Retinal pigment epithelial cell (primary cell): ENCODE measurements around the gene IFIT5.

Experiments used
- DNase-seq: peaks from one replicate; pipeline ENCODE4 v3.0.0-alpha.2; 2010; ENCODE audit warnings: low read depth
- H3K4me3 ChIP-seq: 2 replicates; pipeline ENCODE4 v1.5.1; 2011; ENCODE audit warnings: mild to moderate bottlenecking, low read length, control low read depth, moderate library complexity
- TF ChIP-seq, protein P1 (sequence below): conservative IDR thresholded peaks from 2 replicates; pipeline ENCODE4 v1.5.1; 2011; ENCODE audit warnings: low read depth, low read length, control low read depth, inconsistent platforms

IFIT5 gene

DNA sequence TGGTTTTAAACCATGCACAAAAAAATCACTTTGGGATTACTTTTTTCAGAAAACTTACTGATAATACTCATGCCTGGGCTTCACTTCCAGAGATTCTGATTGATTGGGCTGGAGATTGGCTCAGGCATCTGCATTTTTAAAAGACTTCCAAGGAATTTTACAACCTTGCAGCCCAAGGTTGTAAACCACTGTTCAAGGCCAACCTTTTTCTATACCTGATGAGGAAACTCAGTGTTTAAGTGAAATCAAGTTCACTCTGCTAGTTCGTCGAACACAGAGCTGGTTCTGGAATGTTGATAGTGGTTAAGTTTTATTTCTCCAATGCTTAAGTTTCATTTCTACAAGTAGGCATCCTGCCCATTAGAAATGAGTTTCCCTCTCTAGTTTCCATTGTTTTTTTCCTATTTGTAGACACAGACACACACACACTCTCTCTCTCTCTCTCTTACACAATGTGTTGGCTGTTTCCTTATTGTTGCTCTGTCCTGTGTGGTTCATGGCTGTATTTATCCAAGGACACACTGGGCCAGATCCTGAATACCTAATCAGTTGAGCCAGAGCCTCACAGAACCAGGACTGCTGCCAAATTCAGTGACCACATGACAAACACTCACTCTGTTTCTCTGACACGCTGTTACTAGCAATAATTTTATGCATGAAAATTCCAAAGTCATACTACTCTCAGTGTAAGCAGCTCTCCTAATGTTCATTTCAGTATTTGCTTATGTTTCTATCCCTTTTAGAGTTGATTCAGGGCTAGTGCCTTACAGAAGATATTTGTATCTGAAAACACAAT lies 40.3 kb upstream of the IFIT5 start:
- no peak overlapping the region for H3K4me3 ChIP-seq
- DNase-seq = peak; percentile 87
- TF ChIP-seq, protein P1, sequence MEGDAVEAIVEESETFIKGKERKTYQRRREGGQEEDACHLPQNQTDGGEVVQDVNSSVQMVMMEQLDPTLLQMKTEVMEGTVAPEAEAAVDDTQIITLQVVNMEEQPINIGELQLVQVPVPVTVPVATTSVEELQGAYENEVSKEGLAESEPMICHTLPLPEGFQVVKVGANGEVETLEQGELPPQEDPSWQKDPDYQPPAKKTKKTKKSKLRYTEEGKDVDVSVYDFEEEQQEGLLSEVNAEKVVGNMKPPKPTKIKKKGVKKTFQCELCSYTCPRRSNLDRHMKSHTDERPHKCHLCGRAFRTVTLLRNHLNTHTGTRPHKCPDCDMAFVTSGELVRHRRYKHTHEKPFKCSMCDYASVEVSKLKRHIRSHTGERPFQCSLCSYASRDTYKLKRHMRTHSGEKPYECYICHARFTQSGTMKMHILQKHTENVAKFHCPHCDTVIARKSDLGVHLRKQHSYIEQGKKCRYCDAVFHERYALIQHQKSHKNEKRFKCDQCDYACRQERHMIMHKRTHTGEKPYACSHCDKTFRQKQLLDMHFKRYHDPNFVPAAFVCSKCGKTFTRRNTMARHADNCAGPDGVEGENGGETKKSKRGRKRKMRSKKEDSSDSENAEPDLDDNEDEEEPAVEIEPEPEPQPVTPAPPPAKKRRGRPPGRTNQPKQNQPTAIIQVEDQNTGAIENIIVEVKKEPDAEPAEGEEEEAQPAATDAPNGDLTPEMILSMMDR = no peak

DNA sequence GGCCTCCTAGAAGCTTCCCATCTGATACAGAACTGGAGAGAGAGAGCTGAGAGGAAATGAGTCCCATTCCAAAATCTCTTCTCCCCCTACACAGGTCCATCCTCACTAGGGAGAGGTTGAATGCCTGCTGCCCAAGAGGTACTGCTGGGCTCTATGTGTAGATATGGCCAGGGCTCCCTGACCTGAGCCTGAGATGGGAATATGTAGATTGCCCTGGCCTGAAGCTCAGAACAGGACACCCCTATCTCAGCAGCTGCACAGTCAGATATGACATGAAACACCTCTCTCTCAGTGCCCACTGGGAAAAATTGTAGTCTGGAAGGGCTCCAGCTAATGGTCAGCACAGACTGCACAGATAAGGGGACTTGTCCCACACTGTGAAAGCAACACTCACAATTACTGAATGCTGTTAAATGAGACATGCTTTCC lies 39.6 kb upstream of the IFIT5 start:
- no peak for DNase-seq
- no peak overlapping the region for H3K4me3 ChIP-seq
- TF ChIP-seq, protein P1 = no peak

DNA sequence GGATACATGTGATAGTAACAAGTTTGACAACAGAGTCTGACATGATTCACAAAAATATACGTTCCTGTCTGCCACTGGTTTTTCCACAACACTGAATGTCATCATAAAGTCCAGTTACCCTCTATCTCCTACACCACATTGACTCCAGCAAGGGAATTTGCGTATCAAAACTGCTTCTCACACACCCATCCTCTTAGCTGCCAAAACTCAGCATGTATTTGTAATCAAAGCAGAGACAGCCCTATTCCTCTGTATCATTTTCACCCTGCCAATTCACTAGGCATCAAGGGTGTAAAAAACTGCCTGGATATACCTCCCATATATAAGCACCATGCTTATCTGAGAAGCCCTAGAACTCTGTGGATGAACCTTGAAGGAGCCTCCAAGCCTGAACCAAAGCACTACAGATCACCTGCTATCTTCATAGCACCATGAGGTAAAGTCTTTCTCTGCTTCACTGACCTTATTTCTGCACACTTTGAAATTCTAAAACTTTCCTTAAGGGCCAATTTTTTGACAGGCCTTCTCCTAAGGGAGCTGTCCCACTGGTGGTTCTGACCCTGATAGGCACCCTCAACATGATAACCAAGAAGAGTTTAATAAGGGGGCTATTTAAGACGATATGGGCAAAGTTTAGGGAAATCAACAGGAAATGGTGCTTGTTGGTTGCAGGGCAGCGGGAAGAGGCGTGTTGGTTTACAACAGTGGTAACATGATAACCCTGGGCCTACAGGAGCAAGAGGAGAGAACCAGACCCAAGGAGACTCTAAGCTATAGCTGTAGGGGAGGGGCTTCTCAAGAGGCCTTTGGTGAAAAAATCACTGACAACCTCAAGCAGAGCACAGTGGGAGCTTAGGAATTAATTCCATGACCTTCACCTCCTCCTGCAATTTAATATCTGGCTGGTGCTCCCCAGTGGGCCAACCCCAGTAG lies 36.4 kb upstream of the IFIT5 start, which contains the start of gene IFIT1B:
Gene IFIT1B (plus strand): TSS at position 352 of the 933 bp plus-strand sequence. CDS start 80 bp downstream, at position 432.
- H3K4me3 ChIP-seq = no peak within 1 kb of the TSS
- DNase-seq = no peak
- TF ChIP-seq, protein P1 = no peak

DNA sequence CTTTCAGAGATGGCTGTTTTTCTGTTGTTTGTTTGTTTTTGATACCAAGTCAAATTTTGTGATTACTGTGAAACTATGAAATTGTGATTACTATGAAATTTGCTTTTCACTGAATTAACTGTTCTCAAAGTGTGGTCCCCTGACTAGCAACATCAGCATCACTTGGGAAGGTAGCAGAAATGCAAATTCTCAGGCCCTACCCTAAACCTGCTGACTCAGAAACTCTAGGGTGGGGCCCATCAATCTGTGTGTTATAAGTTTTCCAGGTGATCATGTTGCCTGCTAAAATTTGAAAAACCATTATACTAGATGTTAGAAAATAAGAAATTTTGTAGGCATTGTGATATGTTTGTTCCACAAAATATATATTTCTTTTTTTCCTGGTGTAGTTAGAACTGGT lies 35.3 kb upstream of the IFIT5 start:
- H3K4me3 ChIP-seq = no peak overlapping the region
- no peak for DNase-seq
- TF ChIP-seq, protein P1 = no peak

DNA sequence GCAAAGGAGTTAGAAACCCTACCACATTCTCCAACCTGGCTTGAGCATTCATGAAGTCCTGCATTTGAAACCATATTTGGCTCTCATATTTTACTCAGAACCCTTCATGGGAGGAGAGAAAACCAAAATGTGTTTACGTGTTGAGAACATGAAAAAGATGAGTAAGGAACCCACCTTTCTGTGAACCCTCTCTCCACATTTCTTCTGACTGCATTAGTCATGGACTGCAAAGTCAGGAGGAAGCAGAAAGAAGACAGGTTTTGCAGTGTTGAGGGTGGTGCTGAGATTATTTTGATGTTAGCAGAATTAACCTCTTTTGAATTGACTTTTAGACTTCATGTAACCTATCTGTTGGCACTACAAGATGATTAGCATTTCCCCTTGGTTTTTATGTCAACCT lies 31.6 kb upstream of the IFIT5 start:
- TF ChIP-seq, protein P1 = no peak
- no peak for DNase-seq
- no peak overlapping the region for H3K4me3 ChIP-seq

DNA sequence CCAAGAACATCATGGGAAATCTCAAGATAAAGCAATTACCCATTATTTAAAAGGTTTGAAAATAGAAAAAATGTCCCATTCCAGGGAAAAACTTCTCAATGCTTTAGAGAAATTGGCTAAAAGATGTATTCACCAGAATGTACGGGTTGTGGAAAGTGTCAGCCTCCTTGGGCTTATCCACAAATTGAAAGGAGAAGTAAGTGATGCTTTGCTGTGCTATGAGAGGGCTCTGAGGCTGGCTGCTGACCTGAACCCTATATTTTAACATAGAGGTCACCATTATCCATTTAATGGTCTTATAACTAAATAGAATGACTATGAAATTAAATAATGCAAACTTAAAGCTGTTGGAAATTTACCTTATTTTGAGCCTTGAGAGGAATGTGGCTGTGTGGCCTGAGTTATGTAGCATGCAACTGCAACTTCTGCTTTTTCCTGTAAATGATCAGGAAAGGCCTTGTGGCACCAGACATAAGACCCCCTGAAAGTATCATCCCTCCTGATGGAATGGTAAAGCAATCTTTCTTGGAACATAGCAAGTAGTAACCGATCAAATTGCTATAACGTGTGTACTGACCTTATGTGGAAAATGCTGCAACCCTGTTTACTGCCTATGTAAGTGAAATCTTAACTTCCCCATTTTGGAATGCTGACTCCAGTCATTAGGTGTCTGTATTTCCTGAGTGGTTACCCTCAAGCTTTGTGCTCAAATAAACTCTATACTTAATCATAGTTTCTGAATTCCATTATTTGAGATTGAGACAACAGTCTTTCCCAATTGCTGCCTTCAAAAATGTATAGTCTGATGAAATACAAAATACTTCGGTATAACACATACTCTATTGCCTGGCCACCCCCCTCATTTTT lies 29.7 kb upstream of the IFIT5 start:
- H3K4me3 ChIP-seq = no peak overlapping the region
- TF ChIP-seq, protein P1 = no peak
- no peak for DNase-seq
